Liver (tissue), 9 donors: ENCODE measurements around the gene NCS1. TPM values are rescaled to one million over a fixed set of nuclear protein-coding genes. Genes with fewer than 3 reads are reported as not detected.
"Not testable (repeated sequence)": the region's sequence is repeated elsewhere in the genome, so short reads cannot be mapped to it uniquely, and the experiment has no call there.

ENCODE experiments used
- DNase-seq: peaks from one replicate; pipeline ENCODE4 v3.0.0-alpha.2; 2017; ENCODE audit warnings: low spot score
- H3K27ac ChIP-seq, 2 donors: one replicate each; pipeline ENCODE4 v1.7.0; 2013; ENCODE audit warnings: inconsistent platforms in 2 of 2, low read length in 2 of 2, control low read depth in 1 of 2, low read depth in 1 of 2, mild to moderate bottlenecking in 1 of 2
- H3K27me3 ChIP-seq, 4 donors: one replicate each; pipeline versions ENCODE4 v1.6.1 to v1.7.0; 2013; ENCODE audit warnings: low read length in 3 of 4, inconsistent platforms in 1 of 4, mild to moderate bottlenecking in 1 of 4, moderate library complexity in 1 of 4; ENCODE audit not compliant: control insufficient read depth in 4 of 4, insufficient read depth in 4 of 4
- H3K36me3 ChIP-seq, 4 donors: one replicate each; pipeline versions ENCODE4 v1.6.1 to v1.7.0; 2013; ENCODE audit warnings: low read length in 3 of 4, mild to moderate bottlenecking in 3 of 4, low read depth in 1 of 4, moderate library complexity in 1 of 4; ENCODE audit not compliant: control insufficient read depth in 4 of 4, insufficient read depth in 3 of 4
- H3K4me1 ChIP-seq, 4 donors: one replicate each; pipeline versions ENCODE4 v1.6.1 to v1.7.0; 2013; ENCODE audit warnings: low read length in 3 of 4, mild to moderate bottlenecking in 3 of 4, moderate library complexity in 1 of 4; ENCODE audit not compliant: control insufficient read depth in 4 of 4, insufficient read depth in 4 of 4
- H3K4me3 ChIP-seq, 3 donors: one replicate each; pipeline versions ENCODE4 v1.6.1 to v1.7.0; 2013; ENCODE audit warnings: low read length in 3 of 3, control low read depth in 1 of 3, low read depth in 1 of 3, mild to moderate bottlenecking in 1 of 3
- H3K9ac ChIP-seq, 2 donors: one replicate each; pipeline ENCODE4 v1.7.0; 2013; ENCODE audit warnings: low read length in 2 of 2, mild to moderate bottlenecking in 2 of 2, moderate library complexity in 2 of 2, control low read depth in 1 of 2, low read depth in 1 of 2
- H3K9me3 ChIP-seq, 4 donors: one replicate each; pipeline versions ENCODE4 v1.6.1 to v1.7.0; 2013; ENCODE audit warnings: low read length in 3 of 4; ENCODE audit not compliant: control insufficient read depth in 4 of 4
- ATF3 ChIP-seq: IDR thresholded peaks from 2 replicates; pipeline ENCODE4 v1.6.1; 2016; ENCODE audit warnings: antibody characterized with exemption
- CTCF ChIP-seq: fragments of 150-350 bp; IDR thresholded peaks from 2 replicates; pipeline ENCODE4 v1.5.1; 2017; ENCODE audit warnings: improper control_type of control experiment, low read depth, low read length; ENCODE audit not compliant: missing input control
- EGR1 ChIP-seq, 2 donors: IDR thresholded peaks; 2 replicates each; pipeline ENCODE4 v1.6.1; 2016 to 2018; ENCODE audit warnings: antibody characterized with exemption in 2 of 2, low read depth in 2 of 2
- FOXA1 ChIP-seq: IDR thresholded peaks from 2 replicates; pipeline ENCODE4 v1.6.1; 2016; ENCODE audit warnings: antibody characterized with exemption
- FOXA2 ChIP-seq: IDR thresholded peaks from 2 replicates; pipeline ENCODE4 v1.6.1; 2016; ENCODE audit warnings: antibody characterized with exemption
- GABPA ChIP-seq, 2 donors: IDR thresholded peaks in 1 of 2; conservative IDR thresholded peaks in 1 of 2; 2 replicates each; pipeline ENCODE4 v1.6.1; 2016; ENCODE audit warnings: antibody characterized with exemption in 2 of 2, mild to moderate bottlenecking in 1 of 2, moderate library complexity in 1 of 2
- HNF4A ChIP-seq, 2 donors: conservative IDR thresholded peaks; 2 replicates each; pipeline ENCODE4 v1.6.1; 2016; ENCODE audit warnings: antibody characterized with exemption in 2 of 2, mild to moderate bottlenecking in 2 of 2
- HNF4G ChIP-seq: IDR thresholded peaks from 2 replicates; pipeline ENCODE4 v1.6.1; 2016; ENCODE audit warnings: antibody characterized with exemption
- JUND ChIP-seq, 2 donors: IDR thresholded peaks; 2 replicates each; pipeline ENCODE4 v1.6.1; 2016; ENCODE audit warnings: antibody characterized with exemption in 2 of 2
- MAX ChIP-seq: IDR thresholded peaks from 2 replicates; pipeline ENCODE4 v1.6.1; 2016; ENCODE audit warnings: antibody characterized with exemption
- NR2F2 ChIP-seq: IDR thresholded peaks from 2 replicates; pipeline ENCODE4 v1.6.1; 2016; ENCODE audit warnings: antibody characterized with exemption
- RAD21 ChIP-seq, 2 donors: IDR thresholded peaks; 2 replicates each; pipeline ENCODE4 v1.6.1; 2016; ENCODE audit warnings: antibody characterized with exemption in 2 of 2, mild to moderate bottlenecking in 2 of 2
- REST ChIP-seq: IDR thresholded peaks from 2 replicates; pipeline ENCODE4 v1.6.1; 2016; ENCODE audit warnings: antibody characterized with exemption, mild to moderate bottlenecking
- RXRA ChIP-seq, 2 donors: IDR thresholded peaks; 2 replicates each; pipeline ENCODE4 v1.6.1; 2017 to 2018; ENCODE audit warnings: antibody characterized with exemption in 2 of 2, mild to moderate bottlenecking in 1 of 2
- SP1 ChIP-seq: IDR thresholded peaks from 2 replicates; pipeline ENCODE4 v1.6.1; 2018; ENCODE audit warnings: antibody characterized with exemption, mild to moderate bottlenecking
- TAF1 ChIP-seq: conservative IDR thresholded peaks from 2 replicates; pipeline ENCODE4 v1.6.1; 2016; ENCODE audit warnings: antibody characterized with exemption, mild to moderate bottlenecking
- YY1 ChIP-seq: IDR thresholded peaks from 2 replicates; pipeline ENCODE4 v1.6.1; 2016; ENCODE audit warnings: antibody characterized with exemption, mild to moderate bottlenecking
- ZBTB33 ChIP-seq: IDR thresholded peaks from 2 replicates; pipeline ENCODE4 v1.6.1; 2016; ENCODE audit warnings: antibody characterized with exemption
- WGBS: extraction: QIAGEN DNeasy Blood & Tissue Kit; methylation state at CpG from one replicate; pipeline ENCODE4 v1.1.7; 2013; 5-methylcytosine and 5-hydroxymethylcytosine counted together
- polyA plus RNA-seq, 2 donors: library from polyadenylated mRNA; stranded (reverse) in 1 of 2; unstranded in 1 of 2; fragments of 200-250 nt in 1 of 2; fragments of >200 nt in 1 of 2; fragmentation: Nextera tagmentation in 1 of 2; extraction: Ambion mirVana in 1 of 2; gene quantifications; one replicate each; pipeline versions ENCODE4 v1.2.1 to v1.2.3, GENCODE V29; 2013 to 2015
- total RNA-seq, 2 donors: library from RNA; depleted of rRNA; stranded (reverse); fragments of >200 nt; gene quantifications; one replicate each; pipeline ENCODE4 v1.2.3, GENCODE V29; 2014
- donor health status: healthy.
- donor health status: healthy.
- donor health status: healthy.
- donor health status: healthy.
- donor health status: healthy.

The NCS1 gene
- total and polyA plus RNA-seq, 4 donors = 0.35 to 2.5 (median 1.2) TPM

- Histone ChIP-seq H3K4me3 (no peak overlapping the region), H3K27ac (no peak overlapping the region), H3K9ac (no peak overlapping the region), H3K4me1 (peaks cover 0 to 16% (median 11%) of the 10 kb centered on the region in 4 donors), H3K27me3 (no peaks in the 10 kb centered on the region), H3K36me3 (no peaks in the 10 kb centered on the region), H3K9me3 (no peaks in the 10 kb centered on the region)
- no peak for DNase-seq
- TF ChIP-seq MAX = no peak
- TF ChIP-seq TAF1 = no peak
- no peak for TF ChIP-seq HNF4A (conservative IDR thresholded peaks at IDR 0.05)
- no peak for TF ChIP-seq REST
- TF ChIP-seq ATF3 = no peak
- TF ChIP-seq FOXA1 = no peak
- no peak for TF ChIP-seq YY1
- TF ChIP-seq JUND (IDR thresholded peaks at IDR 0.05) = no peak
- TF ChIP-seq GABPA (IDR thresholded peaks at IDR 0.05 in 1 of 2, conservative IDR thresholded peaks at IDR 0.05 in 1 of 2) = no peak
- TF ChIP-seq ZBTB33 = no peak
- TF ChIP-seq HNF4G = no peak
- no peak for TF ChIP-seq FOXA2
- no peak for TF ChIP-seq SP1
- TF ChIP-seq CTCF = no peak
- TF ChIP-seq RXRA (IDR thresholded peaks at IDR 0.05) = no peak
- no peak for TF ChIP-seq RAD21 (IDR thresholded peaks at IDR 0.05)
- TF ChIP-seq NR2F2 = no peak
- TF ChIP-seq EGR1 (IDR thresholded peaks at IDR 0.05; ENCODE audit: low read depth in 2 of 2) = no peak
- 90% methylated on average over 2 of the region's 2 CpGs for WGBS
Observed at GRCh38 chr9:130256644-130257043, 84.4 kb downstream of the NCS1 start.

GRCh38 chr9:130258137-130258536, 85.9 kb downstream of the NCS1 start:
- 95% methylated on average over 7 of the region's 7 CpGs for WGBS
- not testable (repeated sequence) for H3K36me3 ChIP-seq, H3K9ac ChIP-seq, H3K9me3 ChIP-seq, DNase-seq, H3K27ac ChIP-seq, H3K4me3 ChIP-seq, H3K27me3 ChIP-seq
- peaks cover 4 to 26% (median 20%) of the 10 kb centered on the region in 4 donors for H3K4me1 ChIP-seq
